MV-4-11 (cell line): ENCODE results near the gene PKP3.
"Not testable (repeated sequence)": the region's sequence is repeated elsewhere in the genome, so short reads cannot be mapped to it uniquely, and the experiment has no call there.

Experiments used
- DNase-seq: peaks from one replicate; lab custom pipeline; 2025; lab: John Stamatoyannopoulos, UW

The PKP3 gene

DNA sequence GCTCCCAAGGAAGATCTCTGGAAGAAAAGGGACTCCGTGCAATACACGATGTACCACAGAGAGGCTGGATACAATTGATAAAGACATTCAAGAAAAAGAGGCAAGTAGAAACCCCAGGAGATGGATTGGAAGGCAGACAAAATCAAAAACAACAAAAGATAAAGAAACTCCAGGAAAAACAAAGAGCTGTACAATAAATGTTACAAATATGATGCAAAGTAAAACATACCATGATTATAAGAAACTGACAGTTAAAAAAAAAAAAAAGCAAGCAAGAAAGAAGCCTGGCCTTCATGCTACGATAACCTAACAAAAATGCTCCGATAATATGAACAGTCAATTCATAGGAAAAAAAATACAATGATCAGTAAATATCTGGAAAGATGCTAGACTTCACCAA, 31.3 kb downstream of the PKP3 start:
- no peak for DNase-seq

DNA sequence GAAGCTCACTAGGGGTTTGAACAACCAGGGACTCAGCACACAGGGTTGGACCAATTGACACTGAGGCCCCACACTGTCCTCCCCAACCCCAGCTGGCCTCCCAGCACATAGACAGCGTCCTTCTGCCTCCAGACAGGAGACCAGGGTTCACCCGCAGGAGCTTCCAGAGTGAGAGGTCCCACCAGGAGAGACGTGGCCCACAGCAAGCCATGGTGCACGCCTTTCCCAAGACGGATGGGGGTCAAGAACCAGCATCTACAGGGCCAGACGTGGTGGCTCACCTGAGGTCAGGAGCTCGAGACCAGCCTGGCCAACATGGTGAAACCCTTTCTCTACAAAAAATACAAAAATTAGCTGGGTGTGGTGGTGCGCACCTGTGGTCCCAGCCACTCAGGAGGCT, 32.8 kb downstream of the PKP3 start:
- DNase-seq, result no peak

DNA sequence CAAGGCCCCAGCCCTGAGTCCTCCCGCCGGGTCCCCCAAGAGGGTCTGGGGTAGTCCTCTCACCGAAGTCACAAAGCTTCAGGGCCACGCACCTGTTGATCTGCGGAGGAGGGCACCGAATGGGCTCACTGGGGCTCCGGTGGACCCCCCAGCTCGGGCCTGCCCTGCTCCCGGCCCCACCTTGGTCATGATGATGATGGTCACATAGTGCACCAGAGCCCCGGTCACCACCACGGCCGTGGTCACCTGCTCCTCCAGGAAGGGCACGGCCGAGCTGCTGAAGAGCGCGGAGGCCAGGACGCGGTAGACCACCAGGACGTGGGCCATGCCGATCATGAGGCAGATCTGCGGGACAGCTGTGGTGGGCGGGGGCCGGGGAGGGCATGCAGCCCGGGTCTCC, 34.3 kb downstream of the PKP3 start:
- no peak for DNase-seq

DNA sequence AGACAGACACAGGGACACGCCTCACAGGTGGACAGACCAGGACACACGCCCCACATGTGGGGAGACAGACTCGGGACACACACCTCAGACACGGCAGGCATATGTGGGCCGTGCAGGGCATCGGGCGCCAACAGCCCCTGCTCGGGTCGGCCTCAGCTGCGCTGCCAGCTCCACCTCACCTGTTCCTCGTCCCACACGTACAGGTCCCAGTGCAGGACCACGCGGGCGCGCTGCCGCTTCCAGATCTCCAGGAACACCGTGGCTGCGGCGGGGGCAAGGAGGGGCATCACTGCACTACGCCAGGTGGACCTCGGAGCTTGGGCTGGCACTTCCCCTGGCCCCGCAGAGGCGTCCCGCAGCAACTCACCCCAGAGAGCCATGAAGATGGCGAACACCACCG, 35.4 kb downstream of the PKP3 start:
- DNase-seq, result no peak

DNA sequence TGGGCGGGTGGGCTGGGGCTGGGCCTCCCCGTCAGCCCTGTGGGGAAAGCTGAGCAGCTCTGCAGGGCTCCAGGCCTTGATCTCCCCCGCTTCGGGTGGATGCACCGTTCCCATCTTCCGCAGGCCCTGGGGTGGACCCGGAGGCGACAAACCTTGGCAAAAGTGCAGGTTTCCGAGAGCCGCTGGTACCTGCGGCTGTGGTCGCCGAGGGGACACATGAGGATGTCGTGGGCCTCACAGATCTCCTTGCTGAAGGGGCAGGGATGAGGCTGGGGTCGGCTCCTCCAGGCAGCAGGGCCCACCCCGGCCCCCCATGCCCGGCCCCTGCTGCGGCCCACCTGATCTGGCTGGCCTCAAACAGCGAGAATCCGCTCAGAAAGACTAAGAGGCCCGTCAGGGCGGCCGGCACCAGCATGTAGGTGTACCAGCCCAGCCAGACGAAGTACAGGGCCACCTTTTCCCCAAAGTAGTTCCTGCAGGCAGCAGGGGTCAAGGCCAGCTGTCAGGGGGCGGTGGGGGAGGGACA, 36.0 kb downstream of the PKP3 start:
- no peak for DNase-seq

DNA sequence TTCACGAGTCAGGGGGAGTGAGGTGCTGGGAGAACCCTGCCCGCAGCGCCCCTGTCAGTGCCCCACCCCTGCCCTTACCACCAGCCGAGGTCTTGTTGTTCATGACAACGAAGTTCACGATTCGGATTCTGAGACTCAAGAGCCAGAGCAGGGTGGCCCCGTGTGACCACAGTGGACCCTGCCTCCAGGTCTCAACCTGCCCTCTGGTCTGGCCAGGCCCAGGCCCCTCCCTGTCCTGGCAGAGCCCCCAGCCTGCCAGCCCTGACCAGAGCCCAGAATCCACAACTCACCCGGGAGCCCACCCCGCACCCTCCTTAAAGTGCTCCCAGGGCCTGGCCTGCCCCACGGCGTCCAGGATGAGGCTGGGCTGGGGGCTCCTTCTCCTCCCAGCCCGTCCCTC, 37.9 kb downstream of the PKP3 start:
- DNase-seq, result no peak

DNA sequence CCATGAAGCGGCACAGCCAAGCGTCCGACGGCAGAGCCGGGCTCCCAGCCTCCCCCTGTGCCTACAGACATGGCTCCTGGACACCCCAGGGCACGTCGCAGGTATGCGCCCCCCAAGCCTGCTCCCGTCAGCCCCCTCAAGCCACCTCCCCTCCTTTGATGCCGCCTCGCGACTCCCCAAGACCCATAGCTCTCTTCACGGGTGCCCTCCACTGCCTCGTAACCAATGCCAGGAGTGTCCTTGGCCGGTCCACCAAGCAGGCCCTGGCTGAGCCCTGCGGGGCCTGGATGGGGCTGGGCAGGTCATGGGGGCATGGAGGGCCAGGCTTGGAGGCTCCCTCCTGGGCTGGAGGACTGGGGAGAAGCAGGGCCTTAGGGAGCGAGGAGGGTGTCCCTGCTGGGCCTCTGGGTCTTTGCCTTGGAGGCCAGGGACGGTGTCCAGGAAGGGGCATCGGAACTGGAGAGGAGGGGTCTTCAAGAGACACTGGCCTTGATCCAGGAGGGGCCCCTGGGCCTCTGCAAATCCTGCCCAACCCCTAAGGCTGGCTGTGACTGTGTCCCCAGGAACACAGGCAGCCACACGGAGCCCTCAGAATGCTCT, 38.6 kb downstream of the PKP3 start:
- DNase-seq, result no peak

DNA sequence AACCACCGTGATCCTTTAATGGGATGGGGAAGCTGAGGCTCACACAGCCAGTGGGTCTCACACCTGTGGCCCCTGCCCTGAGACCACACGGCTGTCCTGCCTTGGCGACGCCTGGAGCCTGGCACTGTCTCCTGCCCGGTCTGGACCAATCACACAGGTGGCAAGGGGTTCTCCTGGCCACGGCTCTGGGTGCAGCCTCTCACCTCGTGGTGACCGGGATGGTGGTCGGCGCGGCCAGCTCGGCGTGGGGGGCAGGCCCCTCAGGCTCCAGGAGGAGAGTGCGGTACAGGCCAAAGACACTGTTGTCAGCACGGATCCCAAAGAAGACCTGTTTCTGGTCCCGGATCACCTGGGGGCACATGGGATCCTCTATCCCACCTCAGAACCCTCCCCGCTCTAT, 39.1 kb downstream of the PKP3 start:
- DNase-seq, result no peak

DNA sequence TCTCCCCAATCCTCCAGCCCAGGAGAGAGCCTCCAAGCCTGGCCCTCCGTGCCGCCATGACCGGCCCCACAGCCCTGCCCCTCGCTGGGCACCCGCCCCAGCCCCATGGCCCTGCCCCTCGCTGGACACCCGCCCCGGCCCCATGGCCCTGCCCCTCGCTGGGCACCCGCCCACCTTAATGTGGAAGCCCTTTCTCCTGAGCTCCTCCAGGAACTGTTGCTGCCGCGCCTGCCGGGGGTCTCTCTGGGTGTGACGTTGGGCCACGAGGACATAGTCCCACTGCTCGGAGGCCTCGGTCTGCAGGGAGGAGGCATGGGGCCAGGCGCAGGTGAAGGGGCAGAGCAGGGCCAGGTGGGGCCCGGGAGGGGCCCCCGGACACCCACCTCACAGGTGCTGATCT, 39.6 kb downstream of the PKP3 start:
- no peak for DNase-seq

DNA sequence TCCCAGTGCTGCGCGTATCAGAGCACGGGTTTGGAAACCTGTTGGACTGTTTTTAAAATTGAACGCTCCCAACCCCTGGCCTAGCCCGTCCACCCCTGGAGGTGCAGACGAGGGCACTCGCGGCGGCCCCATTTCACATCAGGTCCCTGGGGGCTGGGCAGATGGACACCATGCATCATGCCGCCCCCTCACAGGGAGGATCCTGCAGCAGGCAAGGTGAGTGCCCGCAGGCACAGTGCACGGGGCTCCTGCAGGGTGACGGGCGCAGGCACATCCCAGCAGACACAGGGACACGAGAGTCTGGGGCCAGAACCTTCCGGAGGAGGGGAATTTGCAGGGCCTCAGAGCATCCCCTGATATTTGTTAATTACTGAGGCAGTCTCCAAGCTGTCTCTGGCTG, 40.5 kb downstream of the PKP3 start:
- no peak for DNase-seq

DNA sequence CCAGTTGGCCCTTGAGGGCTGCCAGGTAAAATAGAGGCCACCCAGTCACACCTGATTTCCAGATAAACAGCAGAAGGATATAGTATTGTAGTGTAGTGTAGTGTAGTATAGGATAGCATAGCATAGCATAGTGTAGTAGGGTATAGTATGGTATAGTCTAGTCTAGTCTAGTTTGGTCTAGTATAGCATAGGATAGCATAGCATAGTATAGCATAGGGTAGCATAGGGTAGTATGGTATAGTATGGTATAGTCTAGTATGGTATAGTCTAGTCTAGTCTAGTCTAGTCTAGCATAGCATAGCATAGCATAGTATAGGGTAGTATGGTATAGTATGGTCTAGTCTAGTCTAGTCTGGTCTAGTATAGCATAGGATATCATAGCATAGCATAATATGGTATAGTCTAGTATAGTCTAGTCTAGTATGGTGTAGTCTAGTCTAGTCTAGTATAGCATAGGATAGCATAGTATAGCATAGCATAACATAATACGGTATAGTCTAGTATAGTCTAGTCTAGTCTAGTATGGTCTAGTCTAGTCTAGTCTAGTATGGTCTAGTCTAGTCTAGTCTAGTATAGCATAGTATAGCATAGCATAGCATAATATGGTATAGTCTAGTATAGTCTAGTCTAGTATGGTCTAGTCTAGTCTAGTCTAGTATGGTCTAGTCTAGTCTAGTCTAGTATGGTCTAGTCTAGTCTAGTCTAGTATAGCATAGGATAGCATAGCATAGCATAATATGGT, 41.2 kb downstream of the PKP3 start:
- not testable (repeated sequence) for DNase-seq

DNA sequence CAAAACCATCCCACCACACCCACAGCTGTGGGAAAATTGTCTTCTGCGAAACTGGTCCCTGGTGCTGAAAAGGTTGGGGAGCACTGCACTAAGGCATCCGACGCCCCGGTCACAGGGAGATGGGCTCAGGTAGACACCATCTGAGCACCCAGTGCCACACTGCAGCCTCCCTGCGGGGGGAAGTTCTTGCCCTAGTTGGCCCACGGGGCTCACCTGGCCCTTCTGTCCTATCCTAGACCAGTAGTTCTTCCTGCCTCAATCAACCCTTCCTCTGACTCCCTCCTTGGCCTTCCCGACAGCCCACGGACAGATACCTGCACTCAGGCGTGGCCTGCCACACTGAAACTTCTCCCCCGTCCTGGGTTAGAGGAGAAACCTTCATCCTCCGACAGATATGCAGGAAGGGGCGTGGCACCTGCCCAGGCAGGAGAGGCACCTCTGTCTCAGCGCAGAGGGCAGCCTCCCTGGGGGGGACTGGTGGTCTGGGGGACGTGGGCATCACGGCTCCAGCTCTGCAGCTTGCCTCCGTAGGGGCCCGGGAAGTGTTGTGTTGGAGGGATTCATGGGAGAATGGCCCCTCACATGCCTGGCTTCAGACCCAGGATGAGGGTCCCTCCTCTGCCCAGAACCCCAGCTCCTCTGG, 43.3 kb downstream of the PKP3 start:
- DNase-seq, result no peak

DNA sequence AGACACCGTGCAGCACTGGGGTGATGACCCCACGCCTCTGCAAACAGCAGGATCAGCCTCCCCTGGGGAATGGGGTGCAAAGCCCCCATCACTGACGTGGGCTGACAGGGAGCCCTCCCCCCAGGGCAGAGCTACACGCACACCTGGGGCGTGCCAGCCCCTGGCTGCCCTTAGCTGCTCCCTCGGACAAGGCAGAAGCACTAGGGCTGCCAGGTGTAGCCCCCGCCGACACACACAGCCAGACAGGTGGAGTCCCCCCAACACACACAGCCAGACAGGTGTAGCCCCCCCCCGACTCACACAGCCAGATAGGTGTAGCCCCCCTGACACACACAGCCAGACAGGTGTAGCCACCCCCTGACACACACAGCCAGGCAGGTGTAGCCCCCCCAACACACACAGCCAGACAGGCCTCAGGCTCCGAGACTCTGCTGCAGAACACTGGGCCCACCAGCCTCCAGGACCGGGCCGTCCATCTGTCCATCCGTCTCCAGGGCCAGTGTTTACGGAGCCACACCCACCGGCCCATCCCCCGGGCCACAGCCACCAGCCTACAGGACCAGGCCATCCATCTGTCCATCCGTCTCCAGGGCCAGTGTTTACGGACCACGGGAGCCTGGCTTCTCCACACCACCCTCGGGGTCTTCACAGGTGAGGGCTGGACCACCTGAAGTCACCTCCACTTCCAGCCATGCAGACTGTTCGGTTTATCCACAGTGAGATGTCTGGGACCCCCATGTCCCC, 44.3 kb downstream of the PKP3 start:
- DNase-seq, result no peak

DNA sequence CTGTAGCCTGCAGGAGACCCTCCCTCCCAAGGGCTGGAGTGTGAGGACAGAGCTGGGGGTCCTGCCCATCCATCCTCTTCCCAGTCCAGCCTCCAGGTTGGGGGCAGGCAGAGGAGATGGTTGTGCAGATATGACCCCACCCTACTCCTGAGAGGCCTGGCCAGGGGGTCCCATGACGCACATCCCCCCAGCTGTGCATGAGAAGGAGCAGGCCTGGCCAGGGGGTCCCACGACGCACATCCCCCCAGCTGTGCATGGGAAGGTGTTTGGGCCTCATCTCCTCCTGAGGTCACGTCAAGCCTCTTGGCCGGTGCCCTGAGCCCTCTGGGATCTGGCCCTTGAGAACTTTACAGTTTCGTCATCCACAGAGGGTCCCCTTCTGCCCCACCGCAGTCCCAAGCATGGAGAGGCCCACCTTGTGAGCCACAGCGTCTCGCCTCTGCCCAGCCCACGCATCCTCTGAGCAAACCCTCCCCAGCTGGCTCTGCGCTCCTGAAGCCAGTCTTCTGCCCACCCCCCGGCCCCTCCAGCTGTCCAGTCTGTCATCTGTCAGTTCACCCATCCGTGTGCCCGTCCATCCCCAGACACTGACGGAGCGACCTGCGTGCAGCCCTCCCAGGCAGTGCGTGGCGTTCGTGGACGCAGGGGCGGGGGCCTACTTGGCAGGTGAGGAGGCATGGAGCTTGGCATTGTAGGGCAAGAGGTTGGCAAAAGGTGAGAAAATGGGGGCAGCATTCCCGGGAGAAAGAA, 45.5 kb downstream of the PKP3 start:
- no peak for DNase-seq

DNA sequence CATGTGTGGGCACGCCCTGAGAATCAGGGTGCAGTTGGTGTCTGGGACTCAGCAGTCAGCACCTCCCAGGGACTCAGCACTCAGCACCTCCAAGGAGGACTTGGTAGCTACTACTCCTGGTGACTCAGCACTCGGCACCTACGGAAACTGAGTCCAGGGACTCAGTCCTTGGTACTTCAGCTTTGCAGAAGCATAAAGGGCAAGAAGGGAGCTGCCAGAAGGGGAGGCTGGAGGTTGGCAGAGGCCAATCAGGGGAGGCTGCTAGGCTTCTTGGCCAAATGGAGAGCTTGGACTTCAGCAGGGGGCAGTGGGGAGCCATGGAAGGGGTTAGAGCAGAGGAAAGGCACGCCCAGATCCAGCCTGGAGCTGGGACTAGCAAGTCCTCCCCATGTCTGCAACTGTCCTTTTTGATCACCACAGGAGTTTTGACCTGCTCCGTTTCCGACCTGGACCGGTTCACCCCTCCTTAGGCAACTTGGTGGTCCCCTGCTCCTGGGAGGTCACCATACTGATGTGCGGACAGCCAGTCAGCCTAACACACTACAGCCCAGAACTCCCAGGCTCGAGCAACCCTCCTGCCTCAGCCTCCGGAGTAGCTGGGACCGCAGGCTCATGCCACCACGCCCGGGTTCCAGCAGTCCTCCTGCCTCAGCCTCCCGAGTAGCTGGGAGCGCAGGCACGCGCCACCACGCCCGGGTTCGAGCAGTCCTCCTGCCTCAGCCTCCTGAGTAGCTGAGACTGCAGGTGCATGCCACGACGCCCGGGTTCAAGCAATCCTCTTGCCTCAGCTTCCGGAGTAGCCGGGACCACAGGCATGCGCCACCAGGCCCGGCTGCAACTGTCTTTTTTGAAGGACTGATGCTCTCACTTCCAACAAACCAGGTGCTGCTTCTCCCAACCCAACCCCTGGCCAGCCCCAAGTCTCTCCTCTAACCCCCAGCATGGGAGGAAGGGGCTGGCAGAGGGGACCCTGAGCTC, 46.3 kb downstream of the PKP3 start:
- DNase-seq, result no peak

DNA sequence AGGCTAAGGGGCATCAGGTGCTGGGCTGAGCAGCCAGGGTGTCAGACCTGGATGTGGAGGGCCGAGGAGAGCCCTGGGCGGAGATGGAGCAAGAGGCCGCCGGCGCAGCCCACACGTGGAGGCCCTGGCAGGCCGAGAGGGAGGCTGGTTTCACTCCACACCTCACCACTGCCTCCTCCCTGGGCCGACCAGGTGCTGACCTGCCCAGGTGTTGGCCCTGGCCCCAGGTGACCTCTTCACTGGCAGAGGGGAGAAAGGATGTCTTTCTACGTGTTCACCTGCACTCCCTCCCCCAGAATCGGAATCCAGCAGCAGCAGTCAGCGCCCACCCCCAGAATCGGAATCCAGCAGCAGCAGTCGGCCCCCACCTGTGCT, 47.0 kb downstream of the PKP3 start:
- DNase-seq, result no peak

DNA sequence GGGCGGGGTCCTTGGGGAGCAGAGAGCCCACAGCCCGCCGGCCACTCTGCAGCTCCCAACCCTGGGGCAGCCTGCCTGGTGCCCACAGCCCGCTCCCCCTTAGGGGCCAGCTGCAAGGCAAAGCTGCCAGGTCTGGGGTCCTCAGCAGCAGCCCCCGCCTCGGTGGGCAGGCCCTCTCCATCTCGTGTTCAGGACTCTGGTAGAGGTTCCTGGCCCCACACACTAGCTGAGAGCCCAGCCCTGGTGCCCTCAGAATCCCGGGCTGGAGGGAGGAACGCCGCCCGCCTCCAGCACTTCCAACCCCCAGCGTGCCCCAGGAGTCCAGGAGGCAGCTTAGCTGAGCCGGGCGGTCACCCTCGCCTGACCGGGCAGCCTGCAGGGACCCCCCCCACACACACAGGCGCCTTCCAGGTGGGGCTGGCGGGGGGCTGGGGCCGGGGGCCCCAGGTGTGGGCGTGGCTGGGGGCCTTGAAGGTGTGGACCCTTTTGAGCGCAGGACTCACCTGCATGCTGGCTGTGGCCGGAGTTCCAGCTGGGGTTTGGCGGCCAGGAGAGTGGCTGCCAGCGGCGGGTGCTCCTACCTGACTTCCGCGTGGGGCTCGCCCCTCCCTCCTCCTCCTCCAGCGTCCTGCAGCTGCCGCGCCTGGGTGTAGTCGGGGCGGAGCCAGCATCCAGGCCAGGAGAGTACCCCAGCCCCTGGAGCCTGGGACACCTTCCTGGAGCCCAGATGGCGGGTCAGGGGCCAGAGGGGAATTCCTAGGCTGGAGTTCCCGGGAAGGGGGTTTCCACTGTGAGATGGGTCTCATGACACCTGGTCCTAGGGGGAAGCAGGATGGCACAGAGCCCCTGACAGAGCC, 47.6 kb downstream of the PKP3 start, which contains the start of gene ANO9:
ANO9 (minus strand) TSS at position 594 of the 857 bp plus-strand sequence; CDS start at position 509, 85 bp downstream.
- no peak for DNase-seq

DNA sequence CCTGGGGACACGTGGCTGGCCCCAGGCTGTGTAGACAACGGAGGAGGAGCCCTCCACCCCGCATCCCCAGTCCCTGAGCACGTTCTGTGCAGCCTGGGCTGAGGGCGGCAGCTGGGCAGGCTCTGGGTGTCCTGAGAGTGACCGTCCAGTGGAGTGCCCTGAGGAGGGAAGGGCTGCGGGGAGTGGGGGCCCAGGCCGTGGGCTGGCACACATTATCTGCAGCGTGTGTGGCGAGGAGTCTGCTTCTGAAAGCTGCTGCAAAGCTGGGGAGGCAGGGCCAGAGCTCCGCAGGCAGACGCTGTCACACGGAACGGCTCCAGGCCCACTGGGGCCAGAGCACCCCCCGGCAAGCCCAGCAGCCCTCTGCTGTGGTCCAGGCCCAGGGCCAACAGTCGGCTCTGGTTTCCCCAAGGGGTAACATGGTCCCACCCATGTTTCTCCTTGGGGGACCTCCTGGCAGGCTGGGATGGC, 48.6 kb downstream of the PKP3 start:
- no peak for DNase-seq

DNA sequence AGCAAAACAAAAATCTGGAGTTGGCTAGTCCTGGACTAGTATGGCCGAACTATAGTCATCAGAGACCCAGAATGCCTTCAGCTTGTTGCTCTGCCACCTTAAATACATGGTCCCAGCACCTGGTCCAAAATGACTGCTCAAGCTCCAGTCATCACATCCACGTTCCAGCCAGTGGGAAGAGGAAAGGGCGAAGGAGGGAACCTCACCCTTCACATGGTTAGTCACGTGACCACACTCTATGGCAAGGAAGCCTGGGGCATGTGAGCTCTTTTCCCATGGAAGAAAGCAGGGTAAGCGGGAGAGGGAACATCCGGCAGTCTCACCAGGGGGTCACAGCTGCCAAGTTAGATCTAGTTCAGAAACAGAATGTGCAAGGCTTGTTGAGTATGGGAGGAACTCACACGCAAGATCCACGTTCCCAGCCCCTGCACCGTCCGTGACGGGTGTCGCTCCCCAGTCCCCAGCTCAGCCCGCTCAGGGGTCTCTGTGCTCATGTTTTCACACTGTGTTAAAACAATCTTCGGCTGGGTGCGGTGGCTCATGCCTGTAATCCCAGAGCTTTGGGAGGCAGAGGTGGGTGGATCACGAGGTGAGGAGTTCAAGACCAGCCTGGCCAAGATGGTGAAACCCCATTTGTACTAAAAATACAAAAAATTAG, 49.7 kb downstream of the PKP3 start:
- DNase-seq, result no peak
